Measurements from ENCODE around the gene BCAP31. TPM values are rescaled to one million over a fixed set of nuclear protein-coding genes. Genes with fewer than 3 reads are reported as not detected.
A peak's percentile ranks its signal among the peaks of the same experiment; 100 is the strongest.

The BCAP31 gene
- total and polyA plus RNA-seq, 2 donors (not counting 1 experiment from before 2014, with no cell fraction given), result 59.5 to 117 TPM

DNA sequence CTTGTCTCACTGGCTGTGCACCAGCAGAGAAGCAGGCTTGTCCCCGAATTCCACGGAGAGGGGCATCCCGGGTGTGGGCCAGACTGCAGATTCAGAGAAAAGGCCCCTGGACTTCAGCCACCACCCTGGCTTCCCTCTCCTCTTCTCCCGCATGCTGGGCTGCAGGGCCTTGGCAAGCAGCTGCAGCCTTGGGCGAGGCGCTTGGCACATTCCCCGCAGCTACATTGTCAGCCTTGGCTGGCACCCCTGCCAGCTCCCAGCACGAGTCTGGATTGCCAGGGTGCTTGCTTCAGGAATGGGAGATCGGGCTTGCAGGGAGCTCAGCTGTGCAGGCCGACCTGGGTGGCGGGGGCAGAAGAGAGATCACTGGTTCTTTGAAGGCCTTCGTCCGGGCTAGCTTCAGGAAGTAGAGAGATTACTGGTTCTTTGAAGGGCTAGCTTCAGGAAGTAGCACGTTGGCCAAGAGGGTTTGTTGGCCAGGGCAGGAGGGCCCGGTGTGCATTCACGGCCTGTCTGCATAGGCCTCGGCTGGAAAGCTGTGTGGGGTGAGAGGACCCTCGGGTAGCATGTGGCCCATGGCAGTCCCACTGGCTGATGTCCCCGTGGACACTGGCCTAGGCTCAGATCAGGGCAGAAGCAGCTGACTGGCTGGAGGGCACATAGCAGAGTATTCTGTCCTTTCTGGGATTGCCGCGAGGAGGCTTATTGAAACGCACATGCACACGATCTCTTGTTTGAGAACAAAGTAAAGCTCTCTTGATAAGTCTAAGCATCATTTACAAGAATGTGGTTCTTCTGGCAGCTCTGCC lies 3.1 kb upstream of the BCAP31 start:
- Histone ChIP-seq H4K20me1 (ENCODE audit: control insufficient read depth, insufficient read depth, low read length, poor library complexity, severe bottlenecking) (peaks cover 11% of the 10 kb centered on the region), H3K27me3 (replicated peaks in 1 of 4; ENCODE audit: control extremely low read depth in 1 of 4, control insufficient read depth in 3 of 4, insufficient read depth in 4 of 4, low read length in 3 of 4) (no peaks in the 10 kb centered on the region), H3K4me1 (ENCODE audit: control insufficient read depth in 2 of 2, insufficient read depth in 2 of 2, low read length in 2 of 2) (peaks cover 35 to 42% of the 10 kb centered on the region in 2 donors), H3K79me2 (ENCODE audit: control insufficient read depth, insufficient read depth, low read length) (peaks cover 53% of the 10 kb centered on the region), H3K9me3 (ENCODE audit: control extremely low read depth in 1 of 3, control insufficient read depth in 2 of 3, insufficient read depth in 1 of 3, low read length in 2 of 3) (peaks cover 0 to 3% (median 0%) of the 10 kb centered on the region in 3 donors), H3K4me3 (ENCODE audit: control extremely low read depth in 1 of 5, extremely low read depth in 1 of 5, insufficient read depth in 1 of 5, low read depth in 2 of 5, low read length in 4 of 5) (peak overlapping the region in 1 of 5 experiments; percentile 47), H3K4me2 (replicated peaks; ENCODE audit: low read depth, low read length, poor library complexity, severe bottlenecking) (peak overlapping the region; percentile 75), H2AFZ (ENCODE audit: insufficient read depth, low read depth, low read length, poor library complexity, severe bottlenecking) (no peak overlapping the region), H3K9ac (ENCODE audit: low read length) (no peak overlapping the region), H3K36me3 (replicated peaks in 1 of 2; ENCODE audit: control extremely low read depth in 1 of 2, control insufficient read depth in 1 of 2, extremely low read depth in 1 of 2, insufficient read depth in 2 of 2, low read length in 1 of 2) (peaks cover 0 to 8% of the 10 kb centered on the region in 2 experiments), H3K27ac (ENCODE audit: low read length in 2 of 2) (peak overlapping the region in 1 of 2 donors; percentile 92)
- no peak for ATAC-seq (ENCODE audit: low read depth)
- Mint-ChIP-seq H3K27me3 (no peaks in the 10 kb centered on the region), H3K9me3 (ENCODE audit: insufficient read depth) (no peaks in the 10 kb centered on the region), H3K27ac (peak overlapping the region; percentile 93), H3K4me1 (peaks cover 47% of the 10 kb centered on the region), H3K4me3 (peak overlapping the region; percentile 83)
- DNase-seq, result no peak
- ChIA-PET CTCF (interaction anchor here (0.7 to 2.0 kb wide), 4 partner anchors 9 to 242 kb away, joined by 3 to 7 read pairs (median 4); partner anchors contain the start of genes PLXNB3 and SLC6A8), POLR2A (interaction anchor here (0.5 to 1.6 kb wide), 4 partner anchors 199 to 813 kb away, joined by 3 to 6 read pairs (median 4); partner anchors contain the start of genes ARHGAP4 and RENBP)
- no peak for TF ChIP-seq EZH2 (IDR thresholded peaks at IDR 0.05; ENCODE audit: borderline replicate concordance, insufficient read depth, low read depth, low read length, poor library complexity, severe bottlenecking)
- TF ChIP-seq, protein P1, sequence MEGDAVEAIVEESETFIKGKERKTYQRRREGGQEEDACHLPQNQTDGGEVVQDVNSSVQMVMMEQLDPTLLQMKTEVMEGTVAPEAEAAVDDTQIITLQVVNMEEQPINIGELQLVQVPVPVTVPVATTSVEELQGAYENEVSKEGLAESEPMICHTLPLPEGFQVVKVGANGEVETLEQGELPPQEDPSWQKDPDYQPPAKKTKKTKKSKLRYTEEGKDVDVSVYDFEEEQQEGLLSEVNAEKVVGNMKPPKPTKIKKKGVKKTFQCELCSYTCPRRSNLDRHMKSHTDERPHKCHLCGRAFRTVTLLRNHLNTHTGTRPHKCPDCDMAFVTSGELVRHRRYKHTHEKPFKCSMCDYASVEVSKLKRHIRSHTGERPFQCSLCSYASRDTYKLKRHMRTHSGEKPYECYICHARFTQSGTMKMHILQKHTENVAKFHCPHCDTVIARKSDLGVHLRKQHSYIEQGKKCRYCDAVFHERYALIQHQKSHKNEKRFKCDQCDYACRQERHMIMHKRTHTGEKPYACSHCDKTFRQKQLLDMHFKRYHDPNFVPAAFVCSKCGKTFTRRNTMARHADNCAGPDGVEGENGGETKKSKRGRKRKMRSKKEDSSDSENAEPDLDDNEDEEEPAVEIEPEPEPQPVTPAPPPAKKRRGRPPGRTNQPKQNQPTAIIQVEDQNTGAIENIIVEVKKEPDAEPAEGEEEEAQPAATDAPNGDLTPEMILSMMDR (IDR thresholded peaks at IDR 0.05), result no peak
- 52% methylated on average over 16 of the region's 23 CpGs for WGBS (ENCODE audit: insufficient coverage)
- intact Hi-C loops (cut with micrococcal nuclease), result loop anchor here (1.0 kb wide), 1 partner anchor 8 kb away; no protein-coding TSS in a partner anchor
